T-helper 22 cell (primary cell): ENCODE measurements around the gene BTBD8.

ENCODE experiments used
- DNase-seq: peaks from one replicate; pipeline ENCODE4 v3.0.0-alpha.2; 2020; ENCODE audit warnings: low read depth

Gene BTBD8

DNA sequence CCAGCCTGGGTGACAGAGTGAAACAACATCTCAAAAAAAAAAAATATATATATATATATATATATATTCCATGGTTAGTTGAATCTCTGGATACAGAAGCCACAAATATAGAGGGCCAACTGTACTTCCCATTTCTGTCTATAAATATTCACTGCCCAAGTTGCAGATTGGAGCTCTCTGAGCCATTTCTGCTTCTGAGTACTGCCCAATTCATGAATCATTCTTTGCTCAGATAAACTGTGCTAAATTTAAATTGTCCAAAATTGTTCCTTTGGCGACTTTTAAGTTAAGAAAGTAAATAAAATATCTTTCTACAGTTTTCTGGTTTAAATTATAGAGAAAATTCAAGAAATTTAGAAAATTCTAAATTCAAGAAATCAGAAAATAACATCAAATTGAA lies 114.4 kb downstream of the BTBD8 start:
- DNase-seq = no peak

DNA sequence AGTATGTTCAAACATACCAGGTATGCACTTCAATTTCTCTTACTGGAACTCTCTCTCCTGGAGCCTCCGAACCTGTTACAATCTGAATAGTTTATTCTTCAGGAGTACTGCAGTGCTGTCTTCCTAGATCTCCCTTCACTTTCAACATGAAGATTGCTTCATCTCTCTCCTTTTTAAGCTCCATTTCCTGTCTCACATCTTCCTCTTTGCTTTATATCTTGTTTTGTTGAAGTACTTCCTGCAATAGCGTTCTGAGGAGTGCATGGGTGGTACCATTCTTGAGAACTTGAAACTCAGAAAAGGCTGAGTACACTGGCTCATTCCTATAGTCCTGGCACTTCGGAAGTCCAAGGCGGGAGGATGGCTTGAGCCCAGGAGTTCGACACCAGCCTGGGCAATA lies 121.8 kb downstream of the BTBD8 start:
- no peak for DNase-seq

DNA sequence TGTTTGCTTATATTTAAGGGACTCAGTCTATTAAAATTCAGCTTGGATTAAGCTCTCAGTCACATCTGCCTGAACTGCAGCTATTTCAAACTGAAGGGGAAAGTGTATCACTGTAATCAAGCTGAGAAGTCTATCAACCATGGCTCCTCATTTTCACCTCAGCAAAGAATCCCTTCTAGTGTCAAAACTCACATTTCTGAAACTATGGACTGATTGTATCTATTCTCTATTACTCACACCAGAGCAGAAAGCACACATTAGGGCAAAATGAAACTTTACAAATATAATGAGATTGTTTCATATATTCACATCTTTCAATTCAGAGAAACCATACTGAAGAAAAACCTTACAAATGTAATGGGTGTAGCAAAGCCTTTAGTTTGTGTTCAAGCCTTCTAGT lies 123.0 kb downstream of the BTBD8 start:
- no peak for DNase-seq

DNA sequence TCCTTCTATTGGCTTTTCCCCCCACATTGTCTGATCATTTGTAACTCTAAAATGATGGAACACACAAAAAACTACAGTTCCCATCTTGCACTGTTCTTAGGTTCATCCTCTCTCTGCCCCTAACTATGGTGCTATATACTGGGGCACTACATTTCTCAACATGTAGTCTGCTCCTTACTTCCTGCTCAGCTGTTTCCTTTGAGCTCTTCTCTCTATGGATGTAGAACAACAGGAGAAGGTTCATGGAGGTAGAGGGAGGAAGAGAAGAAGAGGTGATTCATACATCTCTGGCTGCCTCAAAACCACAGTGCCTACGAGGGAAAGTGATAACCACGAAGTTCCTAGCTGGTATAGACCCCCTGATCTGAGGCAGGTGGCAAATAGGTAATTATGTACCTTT lies 130.6 kb downstream of the BTBD8 start:
- DNase-seq = no peak

DNA sequence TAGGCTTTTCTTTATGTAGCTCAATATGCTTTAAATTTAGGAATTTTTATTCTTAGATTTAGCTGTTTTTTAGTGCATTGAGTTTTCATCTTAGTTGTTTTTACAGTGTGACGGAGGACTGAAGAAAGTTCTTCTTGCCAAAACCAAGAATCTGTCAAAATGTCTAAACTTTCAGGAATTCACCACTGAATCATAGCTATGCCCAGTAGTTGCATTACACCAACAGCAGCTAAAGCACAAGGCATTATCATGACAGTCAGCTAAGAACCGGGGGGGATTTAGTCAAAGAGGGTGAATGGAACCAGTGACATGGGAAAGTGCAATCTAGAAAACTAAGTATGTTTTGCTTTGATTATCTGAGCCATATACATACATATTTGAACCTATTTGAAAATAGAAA lies 131.0 kb downstream of the BTBD8 start:
- no peak for DNase-seq

DNA sequence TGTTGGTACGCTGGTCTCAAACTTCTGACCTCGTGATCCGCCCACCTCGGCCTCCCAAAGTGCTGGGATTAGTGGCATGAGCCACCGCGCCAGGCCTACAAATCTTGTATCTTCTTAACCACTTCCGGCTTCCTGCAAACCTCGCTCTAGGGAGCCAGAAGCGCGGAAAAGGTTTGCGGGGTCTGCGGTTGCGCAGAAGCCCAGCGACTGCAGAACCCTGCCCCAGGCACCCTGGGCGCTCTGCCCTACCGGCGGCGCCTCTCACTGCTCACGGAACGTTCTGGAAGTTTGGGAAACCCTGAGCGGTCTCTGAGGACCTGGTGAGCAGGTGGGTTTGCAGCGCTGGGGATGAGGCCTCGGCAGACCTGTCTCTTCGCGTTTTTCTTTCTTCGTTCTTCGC lies 137.6 kb downstream of the BTBD8 start, which contains the start of gene C1orf146:
TSS of gene C1orf146 (plus strand) at position 195 of the 400 bp plus-strand sequence. CDS start 13,506 bp downstream, outside the sequence.
- DNase-seq = no peak

DNA sequence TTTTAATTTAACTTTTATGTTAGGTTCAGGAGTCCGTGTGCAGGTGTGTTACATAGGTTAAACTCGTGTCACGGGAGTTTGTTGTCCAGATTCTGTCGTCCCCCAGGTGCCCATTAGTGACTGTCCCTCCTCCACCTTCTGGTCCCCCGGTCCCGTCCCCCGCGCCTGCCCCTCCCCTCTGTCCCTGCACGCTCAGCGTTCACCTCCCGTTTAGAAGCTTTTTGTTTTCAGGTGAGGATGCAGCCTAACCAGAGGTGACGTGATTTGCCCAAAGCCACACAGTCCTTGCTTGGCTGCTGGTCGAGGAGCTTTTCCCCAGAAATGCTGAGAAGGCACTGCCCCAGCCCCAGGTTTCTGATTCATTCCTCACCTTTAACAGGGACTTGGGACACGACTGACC lies 138.4 kb downstream of the BTBD8 start:
- no peak for DNase-seq

DNA sequence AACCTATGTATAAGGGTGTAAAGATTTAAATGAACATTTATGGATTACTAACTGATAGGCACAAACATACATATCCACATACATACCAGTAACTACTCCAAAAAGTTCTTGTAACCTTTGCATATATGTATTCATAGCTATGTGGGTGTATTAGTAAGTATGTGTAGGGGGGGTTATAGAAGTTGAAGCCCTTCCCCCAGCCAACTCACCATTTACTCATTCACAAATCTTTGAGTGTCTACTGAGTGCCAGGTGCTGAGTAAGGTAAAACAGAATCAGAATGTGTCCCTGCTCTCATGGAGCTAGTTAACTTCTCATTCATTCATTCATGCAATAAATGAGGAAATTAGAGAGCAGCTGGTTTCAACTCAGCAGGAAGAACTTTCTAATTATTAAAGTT lies 138.9 kb downstream of the BTBD8 start:
- DNase-seq = no peak

DNA sequence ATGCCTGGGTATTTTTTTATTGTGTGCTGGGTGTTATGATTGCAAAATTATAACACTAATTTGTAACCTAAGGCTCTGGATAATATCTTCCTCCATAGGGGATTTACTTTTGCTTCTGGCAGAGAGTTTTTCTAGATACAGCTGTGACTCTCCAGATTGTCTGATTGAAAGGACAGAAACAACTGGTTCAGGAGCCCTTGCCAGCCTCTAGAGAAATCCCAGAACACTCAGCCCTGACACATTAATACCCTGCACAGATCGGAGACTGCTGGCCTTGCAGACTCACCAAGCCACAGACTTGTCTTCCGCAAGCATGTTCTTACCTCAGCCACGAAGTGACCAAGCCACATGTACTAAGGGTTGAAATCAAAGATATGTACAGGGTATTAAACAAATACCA lies 148.3 kb downstream of the BTBD8 start:
- no peak for DNase-seq

DNA sequence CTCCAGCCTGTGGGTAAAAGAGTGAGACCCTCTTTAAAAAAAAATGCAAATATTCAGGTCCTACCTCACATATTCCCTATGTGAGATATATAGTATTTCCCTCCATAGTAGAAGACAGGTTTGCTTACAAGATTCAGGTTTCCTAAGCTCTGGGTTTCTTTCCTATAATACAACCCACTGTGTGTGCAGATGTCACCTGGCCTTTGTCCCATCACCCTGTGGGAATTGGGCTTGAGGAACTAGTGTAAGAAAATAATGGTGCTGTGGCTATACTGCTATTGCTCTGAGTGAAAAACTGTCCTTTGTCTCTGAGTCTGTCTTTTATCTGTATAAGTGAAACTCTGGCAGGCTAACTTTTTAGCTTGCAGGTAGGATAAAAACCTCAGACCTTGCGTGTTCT lies 150.6 kb downstream of the BTBD8 start:
- DNase-seq = no peak
